Hepatocyte (in vitro differentiated cells): ENCODE results near the gene MAPK13.

Experiments used
- CTCF ChIP-seq: fragments of 200-600 bp; sonication (generic); IDR thresholded peaks from 2 replicates; pipeline ENCODE4 v1.5.1; 2016; ENCODE audit warnings: antibody characterized with exemption, mild to moderate bottlenecking; ENCODE audit not compliant: poor library complexity
- EZH2phosphoT487 ChIP-seq: fragments of 200-600 bp; sonication (generic); IDR thresholded peaks from one replicate; pipeline ENCODE4 v1.6.1; 2018; ENCODE audit warnings: antibody characterized with exemption, mild to moderate bottlenecking, low read depth, moderate library complexity; ENCODE audit not compliant: unreplicated experiment, severe bottlenecking

GRCh38 chr6:36178544-36178943, 48.2 kb downstream of the MAPK13 start:
- no peak for TF ChIP-seq CTCF
- TF ChIP-seq EZH2phosphoT487: no peak
